T-helper 2 cell treated with Interferon-gamma antibody and Interleukin-4, amounts not matched to agents 100 ng/mL and 5 ng/mL, for 36 hours (primary cell): ENCODE results near the gene AGAP1. TPM values are rescaled to one million over a fixed set of nuclear protein-coding genes. Genes with fewer than 3 reads are reported as not detected.

ENCODE experiments used
- intact Hi-C: fragments of 100-400 bp; cut with micrococcal nuclease; formaldehyde crosslinking; loops from one replicate; pipeline ENCODE4 v1.15.1; 2023
- total RNA-seq: library from RNA; stranded (reverse); gene quantifications from 2 replicates; pipeline ENCODE4 v1.2.3, GENCODE V29; 2022

The AGAP1 gene
- total RNA-seq, 1 donor from 2014 or later = 1.4 TPM

DNA sequence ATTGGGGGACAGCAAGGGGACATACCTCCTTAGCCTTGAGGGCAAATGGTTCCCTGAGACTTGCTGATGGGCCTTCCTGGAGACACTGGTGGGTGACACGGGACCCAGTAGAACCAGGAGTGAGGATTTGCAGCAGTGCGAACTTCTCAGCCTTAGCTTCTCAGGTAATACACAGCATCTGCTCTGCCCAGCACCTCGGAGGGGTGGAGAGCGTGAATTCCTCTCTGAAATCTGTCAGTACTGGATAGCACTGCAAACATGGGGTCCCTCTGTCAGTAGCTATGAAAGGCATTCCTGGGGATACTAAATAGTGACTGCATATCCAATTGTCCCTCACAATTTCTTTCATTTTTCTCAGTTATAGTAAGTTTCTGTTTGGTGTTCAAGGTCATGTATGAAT is 522.7 kb downstream of the AGAP1 start:
- intact Hi-C loops = no loop called here

GRCh38 chr2:236017446-236017845 is 523.6 kb downstream of the AGAP1 start:
- intact Hi-C loops = no loop called here

- intact Hi-C loops = no loop called here
Observed at GRCh38 chr2:236019434-236019833, 525.6 kb downstream of the AGAP1 start.

GRCh38 chr2:236021499-236022057 is 527.7 kb downstream of the AGAP1 start:
- intact Hi-C loops = no loop called here

DNA sequence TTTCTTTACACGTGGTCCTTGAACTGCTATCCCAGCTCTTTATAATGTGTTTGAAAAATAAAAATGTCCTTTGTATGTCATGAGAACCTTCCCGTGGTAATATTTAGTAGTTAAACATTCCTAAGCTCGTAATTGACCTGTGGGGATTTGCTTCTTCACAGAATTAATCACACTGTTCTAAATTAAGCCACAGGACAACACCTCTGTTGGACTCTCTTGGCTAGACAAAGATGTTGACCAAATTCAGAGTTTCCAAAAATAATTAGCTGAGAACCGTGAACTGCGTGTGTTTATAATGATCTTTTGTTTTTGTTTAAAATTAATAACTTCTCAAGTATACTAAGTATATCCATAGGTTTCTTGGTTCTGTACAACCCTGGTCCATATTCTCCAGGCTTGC is 528.3 kb downstream of the AGAP1 start:
- intact Hi-C loops = no loop called here

DNA sequence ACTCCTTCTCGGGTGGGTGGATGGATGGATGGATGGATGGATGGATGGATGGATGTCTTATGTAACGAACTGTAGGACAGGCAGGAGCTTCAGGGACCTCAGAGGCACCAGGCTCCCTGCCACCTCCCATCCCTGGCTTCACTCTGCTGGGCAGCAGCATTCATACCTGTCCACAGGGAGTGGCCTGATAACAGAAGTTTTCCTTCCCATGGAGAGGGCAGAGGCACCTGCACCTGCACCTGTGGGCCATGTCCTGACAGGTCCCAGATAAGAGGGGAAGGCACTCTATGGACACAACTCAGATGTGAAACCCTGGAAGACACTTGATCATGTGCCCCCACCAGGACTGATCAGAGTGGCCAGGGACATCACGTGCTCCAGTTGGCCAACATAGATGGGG is 532.0 kb downstream of the AGAP1 start:
- intact Hi-C loops = no loop called here

- intact Hi-C loops = no loop called here
Observed at GRCh38 chr2:236026841-236027240, 533.0 kb downstream of the AGAP1 start.

DNA sequence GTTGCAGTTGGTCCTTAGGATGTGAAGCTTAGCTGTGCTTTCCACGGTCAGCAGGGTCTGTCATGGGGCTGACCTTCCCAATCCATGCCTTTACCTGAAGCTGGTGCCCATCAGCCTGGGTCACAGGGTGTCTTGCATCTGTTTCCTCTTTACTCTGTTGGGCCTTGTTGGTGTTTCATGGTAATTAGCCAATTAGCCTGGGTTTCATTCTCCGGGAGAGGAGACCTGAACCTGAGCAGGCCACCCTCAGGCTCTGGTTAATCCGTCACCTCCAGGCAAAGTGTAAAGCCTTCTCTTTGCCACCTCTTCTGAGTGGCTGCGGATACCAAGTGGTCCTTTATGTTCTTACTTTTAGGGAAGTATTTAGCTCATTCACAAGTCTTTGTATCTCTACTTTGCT is 534.2 kb downstream of the AGAP1 start:
- intact Hi-C loops = no loop called here

DNA sequence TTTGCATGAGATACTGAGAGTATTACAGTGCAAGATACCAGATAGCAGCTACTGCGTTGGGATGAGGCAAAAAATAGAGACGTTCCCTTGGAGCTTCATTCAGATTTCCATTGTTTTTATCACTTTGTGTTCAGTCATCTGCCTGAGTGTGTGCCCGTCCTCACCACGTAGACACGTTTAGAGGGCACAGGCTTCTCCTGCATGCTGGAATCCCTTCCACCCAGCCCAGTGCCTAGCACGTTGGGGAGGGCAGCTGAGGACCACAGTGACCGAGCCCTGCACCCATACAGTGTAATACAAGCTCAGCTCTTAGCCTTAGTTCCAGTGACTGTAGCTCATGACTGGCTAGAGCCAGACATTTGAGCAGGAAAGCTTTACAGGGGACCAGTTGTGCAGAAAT is 539.6 kb downstream of the AGAP1 start:
- intact Hi-C loops = no loop called here

DNA sequence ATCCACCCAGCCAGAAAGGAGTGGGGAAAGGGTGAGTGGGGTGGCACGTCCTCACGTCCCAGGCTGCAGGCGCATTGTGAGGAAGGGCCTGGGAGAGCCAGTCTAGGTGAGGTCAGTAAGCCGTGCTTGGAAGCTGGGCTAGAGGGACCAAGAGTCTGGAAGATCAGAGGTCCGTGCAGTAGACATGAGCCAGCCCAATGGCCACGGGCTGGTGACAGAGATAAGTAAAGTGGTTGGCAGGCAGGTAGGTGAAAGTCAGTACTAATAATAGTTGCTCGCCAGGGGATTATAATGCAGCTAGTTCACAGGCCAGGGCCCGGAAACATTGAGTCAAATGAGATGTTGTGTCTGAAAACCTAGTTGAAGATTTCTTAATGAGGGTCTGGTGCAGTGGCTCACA is 541.1 kb downstream of the AGAP1 start:
- intact Hi-C loops = no loop called here

DNA sequence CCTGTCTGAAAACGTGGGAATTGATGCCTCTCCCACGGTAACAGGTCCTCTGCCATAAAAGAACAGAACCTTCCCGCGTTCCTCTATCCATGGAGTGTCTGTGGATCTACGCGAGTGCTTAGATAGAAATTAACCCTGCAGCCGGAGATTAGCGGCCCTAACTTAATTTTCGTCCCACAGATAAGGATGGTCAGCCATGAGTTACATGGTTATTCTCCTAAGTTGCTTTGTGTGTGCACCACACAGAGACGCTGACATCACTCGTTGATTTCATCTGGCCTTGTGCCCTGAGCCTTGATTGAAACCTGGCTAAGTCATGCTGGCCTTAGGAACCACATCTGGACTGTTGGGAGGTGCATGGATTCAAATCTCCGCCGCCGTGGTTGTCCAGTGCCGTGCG is 542.2 kb downstream of the AGAP1 start:
- intact Hi-C loops = no loop called here

DNA sequence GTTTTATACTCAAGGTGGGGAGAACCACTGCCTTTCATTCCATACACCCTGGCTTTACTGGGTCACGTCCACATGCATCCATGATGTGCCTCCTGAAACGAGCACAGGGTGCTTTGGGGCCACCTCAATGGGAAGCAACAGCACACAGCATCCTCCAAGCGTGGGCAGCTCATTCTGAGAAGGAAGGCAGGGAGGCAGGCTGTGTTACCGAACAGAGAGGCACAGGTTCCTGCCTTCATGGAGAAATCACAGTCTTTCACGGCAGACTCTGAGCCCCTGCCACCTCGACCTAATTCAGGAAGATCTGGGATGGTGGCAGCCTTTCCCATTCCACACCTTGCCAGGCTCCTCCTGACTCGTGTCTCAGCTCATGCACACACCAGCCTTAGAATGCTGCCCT is 544.3 kb downstream of the AGAP1 start:
- intact Hi-C loops = no loop called here

DNA sequence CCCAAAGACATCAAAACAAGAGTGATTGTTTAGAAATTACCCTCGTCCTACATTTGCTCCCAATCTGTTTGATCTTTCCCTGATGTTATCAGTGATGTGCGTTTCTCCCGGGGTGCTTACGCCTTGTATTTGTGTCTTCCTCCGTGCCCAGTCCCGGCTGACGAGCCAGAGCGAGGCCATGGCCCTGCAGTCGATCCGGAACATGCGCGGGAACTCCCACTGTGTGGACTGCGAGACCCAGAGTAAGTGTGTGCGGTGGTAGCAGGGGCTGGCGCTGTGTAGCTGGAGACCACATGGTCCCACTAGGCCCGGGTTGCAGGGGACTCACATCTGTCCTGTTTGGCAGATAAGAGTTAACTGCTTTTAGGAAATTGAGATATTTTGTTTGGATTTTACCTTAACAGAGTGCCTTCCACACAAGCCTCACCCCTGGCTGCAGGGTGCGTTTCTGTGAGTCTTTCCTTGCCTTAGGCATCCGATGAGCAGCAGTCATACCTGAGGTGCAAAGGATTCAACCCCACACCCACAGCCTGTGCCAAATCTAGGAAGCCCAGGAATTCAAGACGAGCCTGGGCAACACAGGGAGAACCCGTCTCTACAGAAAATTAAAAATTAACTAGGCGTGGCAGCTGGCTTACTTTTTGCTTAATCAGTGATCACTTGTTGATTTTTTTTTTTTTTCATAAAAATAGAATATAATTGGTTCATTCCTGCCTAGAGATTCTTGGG is 546.9 kb downstream of the AGAP1 start:
- intact Hi-C loops = no loop called here

GRCh38 chr2:236041616-236042015 is 547.8 kb downstream of the AGAP1 start:
- intact Hi-C loops = no loop called here

DNA sequence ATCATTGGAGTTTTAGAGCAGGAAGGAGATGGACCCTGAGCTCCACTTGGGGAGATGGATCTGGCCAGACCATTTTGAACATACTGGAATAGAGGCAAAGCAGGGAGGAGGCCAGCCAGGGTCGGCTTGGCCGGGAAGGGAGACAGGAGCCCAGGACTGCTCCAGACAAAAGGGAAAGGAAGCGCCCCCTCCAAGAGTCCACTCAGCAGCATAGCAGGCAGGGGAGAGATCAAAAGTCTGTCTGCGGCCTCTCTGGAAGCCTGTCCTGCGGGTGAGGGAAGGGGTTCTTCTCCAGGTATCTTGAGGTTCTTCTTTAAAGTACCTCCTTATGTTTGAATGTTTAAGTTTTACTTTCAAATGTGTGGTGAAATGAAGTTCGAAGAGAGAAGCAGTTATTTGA is 548.2 kb downstream of the AGAP1 start:
- intact Hi-C loops = no loop called here

DNA sequence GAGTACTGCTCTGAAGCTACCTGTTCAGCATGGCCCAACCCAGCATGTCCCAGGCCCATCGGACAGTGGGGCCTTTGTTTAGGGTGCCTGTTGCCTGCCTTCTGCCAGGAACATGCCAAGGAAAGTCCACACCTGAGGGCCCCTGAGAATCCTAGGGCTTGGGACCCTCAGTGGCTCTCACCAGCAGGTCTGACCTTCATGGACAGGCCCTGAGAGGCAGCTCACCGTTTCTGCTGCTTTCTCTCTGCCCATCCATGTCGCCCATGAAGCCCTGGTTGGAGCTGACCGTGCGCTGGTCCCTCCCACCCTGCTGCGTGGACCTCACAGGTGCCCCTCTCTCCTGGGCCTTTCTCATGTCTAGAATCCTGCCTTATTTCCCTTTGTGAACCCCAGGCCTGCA is 550.3 kb downstream of the AGAP1 start:
- intact Hi-C loops = no loop called here

GRCh38 chr2:236045251-236046235 is 551.7 kb downstream of the AGAP1 start:
- intact Hi-C loops = no loop called here

GRCh38 chr2:236046715-236047114 is 552.9 kb downstream of the AGAP1 start:
- intact Hi-C loops = no loop called here

DNA sequence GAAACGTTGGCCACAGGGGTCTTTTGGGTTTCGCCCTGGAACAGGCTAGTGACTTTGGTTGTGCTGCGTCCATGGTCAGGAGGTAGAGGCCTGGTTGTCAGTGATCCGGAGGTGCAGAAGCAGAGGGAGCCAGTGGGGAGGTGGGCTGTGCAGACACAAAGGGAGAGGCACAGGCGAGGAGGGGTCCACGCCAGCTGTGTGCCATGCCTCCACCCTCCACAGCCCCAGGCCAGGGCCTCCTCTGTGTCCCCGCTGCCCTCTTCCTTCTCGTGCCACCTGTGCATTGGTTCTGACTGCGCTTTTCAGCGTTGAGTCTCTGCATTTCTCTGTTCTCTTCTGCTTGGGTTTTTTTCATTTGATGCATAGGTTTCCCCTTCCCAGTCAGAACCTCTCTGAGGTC is 553.3 kb downstream of the AGAP1 start:
- intact Hi-C loops = no loop called here

DNA sequence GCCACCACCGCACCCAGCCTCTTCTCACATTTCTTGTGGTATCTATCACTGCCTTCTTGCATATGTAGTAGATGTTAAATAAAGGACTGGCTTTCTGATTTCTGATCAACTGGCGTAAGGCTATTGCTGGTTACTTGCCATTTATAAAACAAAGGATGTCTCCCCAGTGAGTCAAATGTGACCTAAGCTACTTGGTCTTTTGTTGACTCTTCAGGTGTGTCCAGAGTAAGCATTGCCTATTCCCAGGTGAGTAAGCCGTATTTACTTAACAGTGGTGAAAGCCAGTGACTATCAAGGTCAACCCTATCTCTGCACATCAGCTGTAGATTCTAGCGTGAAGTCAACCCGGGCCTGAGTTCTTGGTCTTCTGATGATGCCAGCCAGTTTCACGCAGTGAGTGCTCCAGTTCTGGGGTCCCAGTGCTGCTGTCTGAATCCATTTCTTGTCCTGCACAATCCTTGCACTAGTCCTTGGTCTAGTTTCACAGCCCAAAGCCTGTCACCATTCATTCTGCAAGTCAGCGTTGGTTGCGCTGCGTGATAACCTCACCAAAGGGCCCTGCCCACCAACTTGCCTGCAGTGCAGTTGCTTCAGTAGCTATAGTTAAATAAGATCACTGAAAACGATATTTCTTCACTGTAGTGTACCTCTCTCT is 554.2 kb downstream of the AGAP1 start:
- intact Hi-C loops = no loop called here

- intact Hi-C loops = no loop called here
Observed at GRCh38 chr2:236049981-236050380, 556.1 kb downstream of the AGAP1 start.

- intact Hi-C loops = no loop called here
Observed at GRCh38 chr2:236051351-236051750, 557.5 kb downstream of the AGAP1 start.
